OCI-M1 (cell line): ENCODE data around the gene ADAMTSL4.
"Not testable (repeated sequence)": the region's sequence is repeated elsewhere in the genome, so short reads cannot be mapped to it uniquely, and the experiment has no call there.

Experiments used
- DNase-seq: peaks from one replicate; lab custom pipeline; 2025; lab: John Stamatoyannopoulos, UW

ADAMTSL4 gene

DNA sequence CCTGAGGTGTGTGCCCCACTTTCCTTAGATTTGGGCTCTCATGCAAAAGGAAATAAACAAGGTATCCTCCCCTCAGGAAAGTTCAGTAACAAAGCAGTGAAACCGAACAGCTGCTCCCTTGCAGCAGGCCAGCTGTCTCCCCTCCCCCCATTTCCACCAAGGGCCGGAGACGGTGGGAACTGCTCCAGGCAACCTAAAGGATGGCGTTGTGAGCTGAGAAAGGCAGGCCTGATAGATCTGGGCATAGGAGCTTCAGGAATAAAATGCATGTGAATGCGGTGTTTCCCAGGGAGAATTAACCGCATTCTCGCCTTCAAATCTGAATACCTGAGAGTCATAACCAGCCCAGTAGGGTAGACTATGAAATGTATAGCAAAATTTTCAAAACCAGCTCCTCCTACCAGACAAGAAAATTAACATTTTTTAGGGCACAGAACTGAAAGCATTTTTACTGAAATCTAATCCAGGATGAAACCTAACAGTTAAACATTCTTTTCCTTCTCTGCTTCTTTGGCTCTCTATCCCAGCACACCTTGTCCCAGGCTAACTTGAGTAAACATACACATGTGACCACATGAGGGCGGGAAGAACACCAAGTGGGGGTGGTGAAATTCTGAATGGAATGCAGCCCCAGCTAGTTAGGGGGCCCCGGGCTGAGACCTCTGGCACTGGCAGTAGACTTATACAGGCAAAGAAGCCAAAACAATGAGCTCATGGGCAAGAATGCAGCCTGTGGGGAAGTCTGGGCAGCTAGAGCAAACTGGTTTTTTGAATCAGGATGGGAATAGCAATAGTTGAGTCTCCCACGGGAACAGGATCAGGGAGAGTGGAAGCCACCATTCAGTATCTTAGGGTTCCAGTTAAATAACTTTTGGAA is 18.7 kb downstream of the ADAMTSL4 start:
- DNase-seq = peak; percentile 96

DNA sequence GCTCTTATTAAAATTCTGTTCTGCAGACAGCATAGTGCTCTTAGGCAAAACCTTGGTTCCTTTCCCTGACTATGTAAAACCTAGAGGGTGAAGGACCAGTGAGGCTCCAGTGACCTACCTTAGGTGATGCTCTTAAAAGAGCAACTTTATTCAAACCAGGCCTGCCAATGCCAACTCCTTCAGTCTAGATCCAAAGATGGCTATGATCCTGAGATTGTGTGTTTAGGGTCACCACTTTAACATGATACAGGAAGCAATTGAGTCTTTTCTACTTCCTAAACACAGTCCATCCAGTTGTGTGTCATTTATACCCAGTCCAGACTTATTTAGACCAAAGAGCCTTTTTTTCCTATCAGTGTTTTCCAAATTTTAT is 19.4 kb downstream of the ADAMTSL4 start:
- peak; percentile 77 for DNase-seq

DNA sequence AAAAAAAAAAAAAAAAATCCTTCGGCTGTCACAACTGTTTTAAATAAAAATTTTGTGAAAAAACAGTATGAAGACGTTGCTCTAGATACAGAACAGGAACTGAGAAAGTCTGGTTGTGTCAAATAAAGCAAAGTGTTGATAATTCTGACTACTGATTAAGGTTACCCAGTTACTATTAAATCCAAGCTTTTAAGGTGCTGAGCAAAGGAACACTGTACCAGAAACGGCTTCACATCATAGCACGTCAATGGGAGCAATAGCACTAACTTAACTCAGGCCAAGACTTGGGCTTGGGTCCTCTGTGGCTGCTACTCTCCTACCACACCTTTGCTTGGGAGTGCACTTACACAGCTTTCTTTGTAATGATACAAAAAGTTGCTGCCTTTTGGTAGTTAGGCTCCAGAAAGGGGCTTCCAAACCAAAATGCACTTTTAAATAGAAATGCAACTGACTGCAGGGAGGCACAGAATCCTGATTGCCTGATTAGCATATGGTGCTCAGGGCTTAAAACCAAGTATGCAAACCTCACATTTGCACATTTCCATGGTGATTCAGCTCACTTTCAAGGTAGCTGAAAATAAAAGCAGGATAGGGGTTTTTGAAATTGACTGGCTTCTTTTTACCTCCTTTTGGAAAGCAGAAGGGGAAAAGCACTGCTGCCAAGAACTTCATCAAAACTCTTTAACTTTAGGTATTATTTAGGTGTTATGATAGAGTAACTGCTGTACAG is 23.9 kb downstream of the ADAMTSL4 start:
- no peak for DNase-seq

DNA sequence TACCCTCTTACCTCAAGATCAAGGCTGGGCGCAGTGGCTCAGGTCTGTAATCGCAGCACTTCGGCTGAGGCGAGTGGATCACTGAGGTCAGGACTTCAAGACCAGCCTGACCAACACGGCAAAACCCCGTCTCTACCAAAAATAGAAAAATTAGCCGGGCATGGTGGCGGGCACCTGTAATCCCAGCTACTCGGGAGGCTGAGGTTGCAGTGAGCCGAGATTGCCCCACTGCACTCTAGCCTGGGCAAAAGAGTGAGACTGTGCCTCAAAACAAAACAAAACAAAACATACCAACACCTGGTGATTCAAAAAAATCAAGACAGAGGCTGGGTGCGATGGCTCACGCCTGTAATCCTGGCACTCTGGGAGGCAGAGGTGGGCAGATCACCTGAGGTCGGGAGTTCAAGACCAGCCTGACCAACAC is 24.5 kb downstream of the ADAMTSL4 start:
- DNase-seq = not testable (repeated sequence)

DNA sequence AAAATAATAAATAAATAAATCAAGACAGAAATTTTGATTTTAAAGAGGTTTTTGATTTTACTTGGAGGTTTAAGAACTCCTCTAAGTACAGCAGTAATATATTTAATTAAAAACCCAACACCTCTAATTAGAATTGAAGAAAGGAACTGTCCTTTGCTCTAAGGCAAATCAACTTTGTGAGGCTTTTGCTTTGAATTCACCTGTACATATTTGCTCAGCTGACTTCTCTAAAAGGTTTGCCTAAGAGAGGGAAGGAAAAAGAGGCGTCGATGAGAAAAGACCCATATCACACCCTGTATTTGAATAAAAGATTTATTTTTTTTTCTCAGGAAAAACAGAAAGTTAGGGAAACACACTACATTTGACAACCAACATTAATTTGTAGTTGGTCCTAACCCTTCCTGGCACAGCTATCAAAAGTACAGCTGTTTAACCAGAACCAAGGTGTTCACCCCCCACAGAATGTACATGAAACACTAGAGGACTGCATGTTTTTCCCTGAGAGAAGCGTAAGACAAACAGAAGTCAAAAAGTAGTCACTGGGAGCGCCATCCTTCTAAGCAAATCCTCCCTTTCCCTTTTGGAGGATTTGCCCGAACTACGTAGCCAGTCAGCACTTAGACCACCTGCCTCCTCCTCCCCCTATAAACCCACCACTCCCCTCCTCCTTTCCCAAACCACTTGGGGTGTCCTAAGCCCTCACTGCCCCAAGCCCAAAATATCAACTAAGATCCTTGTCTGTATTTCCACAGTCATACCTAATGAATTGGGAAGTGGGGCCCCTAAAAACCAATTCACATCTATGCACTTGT is 25.3 kb downstream of the ADAMTSL4 start:
- DNase-seq = no peak

DNA sequence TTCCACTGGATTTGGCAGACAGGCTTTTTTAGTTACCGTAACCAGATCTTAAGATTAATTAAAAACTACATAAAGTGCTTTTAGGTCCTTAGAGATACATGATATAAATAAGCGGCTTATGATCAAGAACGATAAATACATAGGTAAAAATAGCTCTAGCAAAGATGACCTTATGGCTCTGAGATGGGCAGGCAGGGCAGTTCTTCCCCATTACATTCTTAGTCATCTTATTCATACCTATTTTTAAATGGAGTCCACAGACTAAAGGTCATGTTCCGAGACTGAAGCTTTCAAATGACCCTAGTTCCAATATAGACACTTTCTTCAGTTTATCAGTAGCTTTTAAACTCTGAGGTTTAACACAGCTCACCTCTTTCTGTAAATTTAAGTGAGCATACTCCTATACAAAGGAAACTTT is 25.9 kb downstream of the ADAMTSL4 start:
- DNase-seq = no peak

DNA sequence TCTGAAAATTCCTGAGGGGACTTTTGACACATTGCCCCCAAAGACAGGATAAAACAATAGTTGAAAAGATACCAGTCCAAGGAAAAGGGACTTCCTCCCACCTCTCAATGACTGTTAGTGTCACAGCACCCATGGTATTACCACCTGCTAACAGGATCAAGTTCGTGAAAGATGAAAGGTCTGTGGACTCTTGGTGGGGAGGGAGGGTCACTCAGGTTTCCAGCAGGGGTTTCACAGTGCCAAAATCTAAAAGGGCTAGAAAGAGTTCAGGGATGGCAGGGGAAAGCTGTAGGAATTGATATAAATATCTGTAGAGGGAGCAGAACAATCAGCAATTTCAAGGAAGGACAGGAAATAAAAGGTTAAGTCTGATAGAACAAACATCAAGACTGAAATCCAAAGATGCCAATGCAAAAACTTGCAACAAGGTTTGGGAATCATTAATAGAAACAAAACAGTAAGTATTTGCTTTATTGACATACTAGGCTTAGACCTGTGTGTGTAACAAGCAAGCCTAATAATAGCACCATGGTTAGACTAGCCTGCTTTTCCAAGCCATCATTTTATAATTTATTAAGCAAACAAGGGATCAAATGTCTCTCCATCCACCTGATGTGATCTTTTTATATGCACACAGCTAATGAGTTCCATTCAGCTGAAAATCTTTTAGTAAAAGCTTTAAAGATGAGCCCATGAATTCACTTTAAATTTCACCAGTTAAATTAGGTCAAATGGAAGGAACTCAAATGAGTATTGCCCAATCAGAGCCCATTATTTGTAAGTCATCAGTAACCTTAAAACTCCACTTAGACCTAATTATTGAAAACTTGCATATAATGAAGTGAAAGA is 26.5 kb downstream of the ADAMTSL4 start:
- no peak for DNase-seq

DNA sequence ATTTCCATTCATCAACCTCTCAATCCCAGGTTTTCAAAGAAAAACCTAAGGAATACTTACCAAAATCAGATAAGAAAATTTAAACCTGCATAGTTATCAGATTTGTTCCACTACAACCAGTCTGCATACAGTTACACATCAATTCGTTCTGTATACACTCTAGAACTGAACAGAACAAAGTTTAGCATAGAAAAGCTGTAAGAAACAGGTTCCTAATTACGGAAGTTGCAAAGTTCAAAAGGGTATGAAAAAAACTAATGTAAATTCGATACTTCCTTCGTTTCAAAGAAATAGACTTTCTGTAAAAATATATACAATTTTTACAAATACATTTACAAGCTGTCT is 27.1 kb downstream of the ADAMTSL4 start:
- no peak for DNase-seq

DNA sequence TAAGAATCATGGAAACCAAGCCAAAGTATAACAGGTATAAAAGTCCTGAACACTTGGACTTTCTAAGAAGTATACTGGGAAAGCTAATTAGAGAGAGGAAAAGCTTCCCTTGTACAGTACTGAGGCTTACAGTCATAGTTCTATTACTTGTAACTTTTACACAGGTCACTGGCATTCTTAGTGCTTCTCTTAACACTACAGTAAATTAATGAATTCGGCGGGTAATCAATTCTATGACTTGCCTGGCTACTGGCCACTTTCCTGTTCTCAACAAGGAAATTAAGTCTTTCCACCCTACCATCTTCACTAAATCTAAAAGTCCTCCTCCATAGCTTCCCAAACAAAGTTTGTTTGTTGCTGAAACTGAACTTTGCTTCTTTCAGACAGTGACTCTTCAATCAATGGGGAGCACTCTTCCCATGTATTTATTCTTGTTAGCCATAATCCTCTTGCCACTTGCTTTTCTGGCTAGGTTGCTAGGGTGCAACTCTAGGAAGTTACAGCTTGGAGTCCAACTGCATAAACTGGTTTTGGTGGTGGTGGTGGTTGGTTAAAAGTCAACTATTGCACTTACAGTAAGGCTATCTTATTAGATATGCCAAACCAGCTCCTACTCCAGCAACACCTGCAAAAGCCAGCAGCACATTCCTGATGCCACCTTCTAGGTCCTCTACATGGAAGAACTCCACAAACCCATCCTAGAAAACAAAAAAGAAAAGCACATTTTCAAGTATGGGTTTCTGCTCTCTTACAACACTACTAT is 27.8 kb downstream of the ADAMTSL4 start:
- DNase-seq = no peak

DNA sequence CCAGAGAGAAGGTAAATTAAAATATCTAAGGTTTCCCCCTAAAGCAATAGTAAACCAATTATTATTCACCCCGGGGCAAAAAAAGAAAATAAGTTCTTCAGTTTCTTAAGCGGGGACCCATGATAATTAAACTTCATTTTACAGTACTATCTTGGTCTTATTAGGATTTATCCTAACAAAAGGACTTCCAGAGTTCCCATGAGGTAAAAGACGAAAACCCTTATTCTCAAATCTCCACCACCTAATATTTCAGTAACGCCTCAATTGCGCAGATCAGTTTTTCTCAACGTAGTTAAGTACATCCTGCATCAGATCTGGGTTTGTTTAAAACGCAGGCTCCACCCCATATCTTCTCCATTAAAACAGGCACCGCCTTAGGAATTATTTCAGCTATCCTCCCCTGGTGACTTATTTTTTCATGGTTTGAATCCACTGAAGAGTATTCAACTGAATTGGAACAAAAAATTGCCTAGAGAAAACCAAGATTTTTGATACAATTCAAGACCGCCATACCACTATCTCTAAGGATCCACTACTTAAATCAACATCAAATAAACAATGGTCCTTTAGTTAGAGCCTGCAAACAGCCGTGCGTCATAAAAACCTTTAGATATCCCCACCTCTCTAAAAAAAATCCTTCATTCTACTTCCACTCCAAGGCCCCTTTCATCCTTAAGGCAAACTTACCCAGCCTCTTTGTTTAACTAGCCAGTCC is 28.5 kb downstream of the ADAMTSL4 start:
- no peak for DNase-seq

DNA sequence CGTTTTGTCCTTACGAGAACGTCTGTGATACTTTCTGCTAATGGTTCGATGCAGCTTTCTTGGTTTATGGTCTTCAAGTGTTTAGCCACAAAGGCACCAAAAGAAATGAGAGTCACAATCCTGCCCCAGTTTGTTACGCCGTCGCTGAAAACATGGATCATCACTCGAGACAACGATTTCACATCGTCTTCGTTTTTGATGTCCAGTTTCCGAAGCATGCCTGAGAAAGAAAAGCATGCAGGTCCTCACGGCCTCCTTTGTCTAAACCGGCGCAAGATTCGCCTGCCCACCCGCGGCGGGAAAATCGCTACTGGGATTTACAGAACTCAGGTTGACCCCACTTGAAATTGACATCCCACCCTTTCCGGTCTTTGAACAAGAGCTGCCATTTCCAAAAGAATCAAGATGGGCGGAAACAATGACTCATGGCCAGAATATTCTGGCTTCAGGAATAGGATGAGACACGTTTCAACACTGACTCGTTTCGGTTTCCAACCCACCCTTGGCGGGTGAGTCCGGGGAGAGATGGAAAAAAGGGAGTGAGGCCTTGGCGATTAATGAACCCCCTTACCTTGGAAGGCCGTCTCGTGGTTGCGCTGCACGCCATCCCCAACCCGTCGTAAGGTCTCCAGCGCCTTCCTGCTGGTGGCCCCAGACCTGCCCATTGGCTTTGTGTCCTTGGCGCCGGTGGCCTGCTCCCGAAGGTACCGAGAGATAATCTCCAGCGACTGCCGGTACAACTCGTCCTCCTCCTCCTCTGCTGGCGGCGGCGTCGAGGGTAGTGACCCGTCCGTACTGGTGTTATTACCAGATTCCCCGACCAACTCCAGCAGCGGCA is 29.3 kb downstream of the ADAMTSL4 start:
- DNase-seq = peak; percentile 61

DNA sequence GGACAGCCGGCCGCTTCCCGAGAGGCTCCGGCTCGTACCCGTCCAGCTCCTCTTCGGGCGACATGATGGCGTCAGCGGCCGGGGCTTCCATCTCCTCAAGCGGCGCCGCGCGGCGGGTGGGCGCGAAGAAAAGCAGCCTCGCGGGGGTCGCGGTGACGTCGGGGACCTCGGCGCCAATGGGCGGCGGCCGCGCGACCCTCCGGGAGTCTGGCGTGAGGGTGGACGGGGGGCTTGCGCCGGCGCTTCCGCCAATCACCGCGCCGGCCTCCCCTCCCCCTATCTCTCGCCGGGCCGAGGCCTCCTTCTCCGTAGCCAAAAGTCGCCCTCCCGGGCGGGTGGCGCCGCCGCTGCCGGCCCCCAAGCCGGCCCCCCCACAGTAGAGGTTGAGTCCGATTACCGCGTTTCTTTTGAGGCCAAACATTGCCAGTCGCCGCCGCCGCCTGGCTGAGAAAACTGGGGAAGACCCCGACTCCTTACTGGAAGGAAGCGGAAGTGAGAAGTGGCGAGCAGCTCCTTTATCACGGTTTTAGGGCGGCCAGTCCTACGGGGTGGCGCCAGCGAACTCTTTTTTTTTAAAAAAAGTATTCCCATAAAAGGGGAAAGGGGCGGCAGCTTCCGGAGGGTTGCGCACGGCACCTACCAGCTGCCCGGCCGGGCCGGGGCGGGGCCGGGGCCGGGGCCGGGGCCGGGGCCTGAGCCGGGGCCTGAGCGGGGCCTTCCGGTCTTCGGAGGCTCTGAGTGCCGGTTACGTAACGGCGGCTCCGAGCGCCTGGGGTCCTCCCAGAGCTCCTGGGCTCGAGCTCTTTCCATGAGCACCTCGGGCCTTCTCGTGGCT is 30.1 kb downstream of the ADAMTSL4 start, which contains the start of gene MCL1:
Gene MCL1, minus strand, starts transcription at position 501 of the 835 bp plus-strand sequence. Its CDS starts 80 bp downstream, at position 421.
- DNase-seq = peak; percentile 99

DNA sequence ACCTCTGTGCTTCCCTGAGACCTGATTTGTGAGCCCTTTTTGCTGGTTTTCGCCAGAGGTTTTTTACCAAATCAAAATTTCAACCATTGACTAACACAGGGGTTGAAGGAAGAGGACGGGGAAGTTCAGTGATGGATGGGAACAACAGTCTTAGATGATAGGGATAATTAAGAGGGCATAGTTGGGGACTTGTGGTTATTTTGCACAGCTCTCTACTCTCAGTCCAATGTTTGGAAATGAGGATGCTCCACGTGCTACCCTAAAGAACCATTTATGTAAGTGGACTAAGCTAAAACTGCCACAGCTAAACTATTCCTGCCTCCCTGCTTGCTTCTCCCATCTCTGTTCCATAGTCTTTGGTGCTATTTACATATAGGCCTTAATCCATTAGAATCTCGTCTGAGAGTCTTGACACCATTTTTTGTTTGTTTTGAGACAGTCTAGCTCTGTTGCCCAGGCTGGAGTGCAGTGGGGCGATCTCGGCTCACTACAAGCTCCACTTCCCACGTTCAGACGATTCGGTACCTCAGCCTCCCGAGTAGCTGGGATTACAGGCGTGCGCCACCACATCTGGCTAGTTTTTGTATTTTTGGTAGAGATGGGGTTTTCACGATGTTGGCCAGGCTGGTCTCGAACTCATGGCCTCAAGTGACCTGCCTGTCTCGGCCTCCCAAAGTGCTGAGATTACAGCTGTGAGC is 30.9 kb downstream of the ADAMTSL4 start:
- no peak for DNase-seq

DNA sequence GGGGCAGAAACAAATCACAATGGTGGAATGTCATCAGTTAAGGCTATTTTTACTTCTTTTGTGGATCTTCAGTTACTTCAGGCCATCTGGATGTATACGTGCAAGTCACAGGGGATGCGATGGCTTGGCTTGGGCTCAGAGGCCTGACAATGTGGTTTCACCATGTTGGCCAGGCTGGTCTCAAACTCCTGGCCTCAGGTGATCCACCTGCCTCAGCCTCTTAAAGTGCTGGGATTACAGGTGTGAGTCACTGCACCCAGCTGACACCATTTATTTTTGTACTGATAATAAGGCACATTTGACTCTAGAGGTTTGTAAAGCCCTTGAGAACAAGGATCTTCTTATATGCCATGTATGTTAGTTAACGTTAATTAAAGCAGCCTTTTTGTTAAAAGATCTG is 31.8 kb downstream of the ADAMTSL4 start:
- DNase-seq = not testable (repeated sequence)

DNA sequence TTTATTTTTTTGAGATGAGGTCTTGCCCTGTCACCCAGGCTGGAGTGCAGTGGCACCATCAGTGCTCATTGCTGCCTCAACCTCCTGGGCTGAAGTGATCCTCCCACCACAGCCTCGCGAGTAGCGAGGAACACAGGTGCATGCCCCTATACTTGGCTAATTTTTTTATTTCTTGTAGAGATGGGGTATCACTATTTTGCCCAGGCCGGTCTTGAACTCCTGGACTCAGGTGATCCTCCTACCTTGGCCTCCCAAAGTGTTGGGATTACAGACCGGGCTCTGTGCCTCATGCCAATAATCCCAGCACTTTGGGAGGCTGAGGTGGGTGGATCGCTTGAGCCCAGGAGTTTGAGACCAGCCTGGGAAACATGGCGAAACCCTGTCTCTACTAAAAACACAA is 32.2 kb downstream of the ADAMTSL4 start:
- not testable (repeated sequence) for DNase-seq

DNA sequence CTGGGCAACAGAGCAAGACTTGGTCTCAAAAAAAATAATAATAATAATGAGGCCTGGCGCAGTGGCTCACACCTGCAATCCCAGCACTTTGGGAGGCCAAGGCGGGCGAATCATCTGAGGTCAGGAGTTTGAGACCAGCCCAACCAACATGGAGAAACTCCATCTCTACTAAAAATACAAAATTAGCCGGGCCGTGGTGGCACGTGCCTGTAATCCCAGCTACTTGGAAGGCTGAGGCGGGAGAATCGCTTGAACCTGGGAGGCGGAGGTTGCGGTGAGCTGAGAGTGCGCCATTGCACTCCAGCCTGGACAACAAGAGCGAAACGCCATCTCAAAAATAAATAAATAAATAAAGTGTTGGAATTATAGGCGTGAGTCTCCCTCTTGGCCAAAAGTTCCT is 32.8 kb downstream of the ADAMTSL4 start:
- DNase-seq = not testable (repeated sequence)

DNA sequence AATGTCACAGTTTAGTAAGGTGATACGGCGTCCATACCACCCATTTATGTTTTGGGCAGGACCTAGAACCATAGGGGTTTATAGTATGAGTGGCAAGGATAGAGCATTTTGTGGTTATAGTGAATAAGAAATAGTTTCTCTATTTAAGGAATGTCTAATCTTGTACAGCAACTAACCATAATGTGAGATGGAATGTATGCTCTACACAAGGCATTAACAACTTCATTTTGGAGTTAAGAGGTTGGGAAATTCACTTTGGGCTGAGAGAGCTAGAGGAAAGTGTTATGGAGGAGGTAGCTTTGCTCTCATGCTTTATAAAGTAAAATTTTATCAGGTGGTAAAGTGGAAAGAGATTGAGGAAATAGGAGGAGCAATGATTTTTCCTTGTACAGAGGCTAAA is 33.2 kb downstream of the ADAMTSL4 start:
- no peak for DNase-seq
